Measurements from ENCODE around the gene HRCT1. TPM values are rescaled to one million over a fixed set of nuclear protein-coding genes. Genes with fewer than 3 reads are reported as not detected.

HRCT1 gene
- total RNA-seq, 5 donors from 2014 or later (not counting 1 experiment from before 2014, with no cell fraction given) = not detected

DNA sequence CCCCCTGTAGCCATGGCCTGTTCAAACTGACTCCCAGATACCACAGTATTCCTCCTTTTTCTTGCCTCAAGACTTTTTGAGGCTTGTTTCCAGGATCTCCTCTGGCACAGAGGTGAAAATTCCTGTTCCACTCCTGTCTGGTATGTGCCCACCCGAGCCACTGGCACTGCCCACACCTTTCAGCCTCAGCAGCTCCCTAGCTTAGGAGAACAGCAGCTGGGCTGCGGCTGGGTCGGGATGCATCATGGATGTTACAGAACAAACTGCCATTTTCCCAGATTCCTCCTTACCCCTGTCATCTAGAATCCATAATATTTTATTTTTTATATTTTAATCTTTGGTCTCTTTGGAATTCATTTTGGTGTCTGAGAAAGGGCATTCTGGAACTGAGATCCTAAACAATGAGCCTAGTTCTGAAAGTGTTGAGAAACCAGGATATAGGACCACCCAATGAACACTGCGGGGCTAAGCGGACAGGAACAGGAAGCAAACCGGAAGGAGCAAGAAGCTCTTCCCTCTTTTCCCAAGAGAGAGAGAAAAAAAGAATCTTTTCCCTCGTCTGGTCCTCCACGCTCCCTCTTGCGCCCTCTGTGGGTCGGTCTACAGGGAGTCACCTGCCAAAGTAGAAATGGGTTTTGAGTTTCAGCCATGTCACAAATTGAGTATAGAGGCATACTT lies 39.5 kb downstream of the HRCT1 start:
- WGBS (ENCODE audit: insufficient coverage) = 61% methylated on average over 3 of the region's 10 CpGs
- ChIA-PET CTCF (interaction anchor here (0.6 to 3.3 kb wide), 17 partner anchors 10 to 1735 kb away, joined by 3 to 20 read pairs (median 4); no protein-coding TSS in a partner anchor), POLR2A (interaction anchor here in 1 of 2 donors (0.6 to 0.9 kb wide), 2 partner anchors 42 to 412 kb away, joined by 3 read pairs; no protein-coding TSS in a partner anchor)
- DNase-seq (peak; percentile 17 to 76 (median 52)), ATAC-seq (replicated peaks in 1 of 4) (peak; percentile 66 to 70 (median 67))
- no peaks in the 10 kb centered on the region for H3K36me3 ChIP-seq (ENCODE audit: control insufficient read depth in 2 of 2, extremely low read depth in 1 of 2, insufficient read depth in 1 of 2, low read length in 1 of 2)
- H3K27me3 ChIP-seq (replicated peaks in 1 of 2; ENCODE audit: control insufficient read depth in 2 of 2, extremely low read depth in 1 of 2, insufficient read depth in 2 of 2, low read length in 1 of 2) = no peaks in the 10 kb centered on the region
- Mint-ChIP-seq H3K36me3 (no peaks in the 10 kb centered on the region), H3K27me3 (no peaks in the 10 kb centered on the region), H3K4me3 (peak overlapping the region in 1 of 3 donors; percentile 63), H3K4me1 (peaks cover 60 to 70% (median 69%) of the 10 kb centered on the region in 3 donors), H3K27ac (peak overlapping the region; percentile 10 to 28), H3K9me3 (no peaks in the 10 kb centered on the region)
- H3K4me3 ChIP-seq (ENCODE audit: control insufficient read depth in 1 of 2, extremely low read depth in 1 of 2, low read length in 1 of 2) = no peak overlapping the region
- peaks cover 41 to 47% of the 10 kb centered on the region in 2 experiments for H3K4me1 ChIP-seq (ENCODE audit: control insufficient read depth in 1 of 2, extremely low read depth in 1 of 2, insufficient read depth in 2 of 2, low read length in 2 of 2)
- no peaks in the 10 kb centered on the region for H3K9me3 ChIP-seq
- H3K27ac ChIP-seq (ENCODE audit: low read length) = no peak overlapping the region

DNA sequence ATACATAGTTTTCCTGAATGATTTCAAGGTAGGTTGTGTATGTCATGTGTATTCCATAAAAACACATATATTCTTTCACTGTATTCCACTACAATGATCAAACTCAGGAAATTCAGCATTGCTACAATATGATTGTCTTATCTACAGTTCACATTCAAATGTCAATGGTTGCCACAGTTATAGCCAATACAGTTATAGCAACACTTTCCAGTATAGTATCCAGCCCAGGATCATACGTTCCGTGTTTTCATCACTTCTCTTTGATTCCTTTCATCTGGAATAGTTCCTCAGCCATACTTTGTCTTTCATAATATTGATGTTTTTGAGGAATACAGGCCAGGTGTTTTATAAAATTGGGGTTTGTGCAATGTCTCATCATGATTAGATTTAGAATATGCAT lies 42.4 kb downstream of the HRCT1 start:
- ATAC-seq (replicated peaks in 1 of 4) (no peak), DNase-seq (no peak)
- Mint-ChIP-seq H3K36me3 (no peaks in the 10 kb centered on the region), H3K4me1 (peaks cover 33 to 43% (median 41%) of the 10 kb centered on the region in 3 donors), H3K4me3 (no peak overlapping the region), H3K27ac (no peak overlapping the region), H3K9me3 (no peaks in the 10 kb centered on the region), H3K27me3 (peaks cover 0 to 6% of the 10 kb centered on the region in 2 donors)
- Histone ChIP-seq H3K4me1 (ENCODE audit: control insufficient read depth in 1 of 2, extremely low read depth in 1 of 2, insufficient read depth in 2 of 2, low read length in 2 of 2) (peaks cover 18 to 21% of the 10 kb centered on the region in 2 experiments), H3K27me3 (replicated peaks in 1 of 2; ENCODE audit: control insufficient read depth in 2 of 2, extremely low read depth in 1 of 2, insufficient read depth in 2 of 2, low read length in 1 of 2) (peaks cover 0 to 3% of the 10 kb centered on the region in 2 experiments), H3K36me3 (ENCODE audit: control insufficient read depth in 2 of 2, extremely low read depth in 1 of 2, insufficient read depth in 1 of 2, low read length in 1 of 2) (no peaks in the 10 kb centered on the region), H3K27ac (ENCODE audit: low read length) (no peak overlapping the region), H3K9me3 (no peaks in the 10 kb centered on the region), H3K4me3 (ENCODE audit: control insufficient read depth in 1 of 2, extremely low read depth in 1 of 2, low read length in 1 of 2) (no peak overlapping the region)
- ChIA-PET CTCF (no interaction called here), POLR2A (no interaction called here)
- no CpG with 5 or more reads among the region's 2 CpGs for WGBS (ENCODE audit: insufficient coverage)

GRCh38 chr9:35948901-35949318 lies 42.9 kb downstream of the HRCT1 start:
- no CpG with 5 or more reads among the region's 2 CpGs for WGBS (ENCODE audit: insufficient coverage)
- DNase-seq = no peak
- peak in 1 of 4 experiments; percentile 30 for ATAC-seq (replicated peaks in 1 of 4)
- H3K27ac Mint-ChIP-seq = peak overlapping the region; percentile 44 to 64
- no peaks in the 10 kb centered on the region for H3K9me3 ChIP-seq
- H3K9me3 Mint-ChIP-seq = no peaks in the 10 kb centered on the region
- peak overlapping the region in 1 of 3 donors; percentile 0 for H3K4me3 Mint-ChIP-seq
- H3K27me3 ChIP-seq (replicated peaks in 1 of 2; ENCODE audit: control insufficient read depth in 2 of 2, extremely low read depth in 1 of 2, insufficient read depth in 2 of 2, low read length in 1 of 2) = peaks cover 0 to 3% of the 10 kb centered on the region in 2 experiments
- H3K27ac ChIP-seq (ENCODE audit: low read length) = no peak overlapping the region
- H3K36me3 ChIP-seq (ENCODE audit: control insufficient read depth in 2 of 2, extremely low read depth in 1 of 2, insufficient read depth in 1 of 2, low read length in 1 of 2) = no peaks in the 10 kb centered on the region
- H3K27me3 Mint-ChIP-seq = peaks cover 0 to 8% of the 10 kb centered on the region in 2 donors
- H3K4me1 ChIP-seq (ENCODE audit: control insufficient read depth in 1 of 2, extremely low read depth in 1 of 2, insufficient read depth in 2 of 2, low read length in 2 of 2) = peaks cover 15 to 17% of the 10 kb centered on the region in 2 experiments
- ChIA-PET POLR2A (no interaction called here), CTCF (no interaction called here)
- peaks cover 28 to 39% (median 38%) of the 10 kb centered on the region in 3 donors for H3K4me1 Mint-ChIP-seq
- H3K4me3 ChIP-seq (ENCODE audit: control insufficient read depth in 1 of 2, extremely low read depth in 1 of 2, low read length in 1 of 2) = no peak overlapping the region
- H3K36me3 Mint-ChIP-seq = no peaks in the 10 kb centered on the region

- 100% methylated on average over 1 of the region's 6 CpGs for WGBS (ENCODE audit: insufficient coverage)
- no peak for DNase-seq
- no peaks in the 10 kb centered on the region for H3K9me3 ChIP-seq
- H3K4me3 ChIP-seq (ENCODE audit: control insufficient read depth in 1 of 2, extremely low read depth in 1 of 2, low read length in 1 of 2) = no peak overlapping the region
- H3K36me3 ChIP-seq (ENCODE audit: control insufficient read depth in 2 of 2, extremely low read depth in 1 of 2, insufficient read depth in 1 of 2, low read length in 1 of 2) = no peaks in the 10 kb centered on the region
- no peak for ATAC-seq (replicated peaks in 1 of 4)
- Mint-ChIP-seq H3K27ac (no peak overlapping the region), H3K27me3 (peaks cover 0 to 13% of the 10 kb centered on the region in 2 donors), H3K4me1 (peaks cover 12 to 24% (median 22%) of the 10 kb centered on the region in 3 donors), H3K36me3 (no peaks in the 10 kb centered on the region), H3K4me3 (no peak overlapping the region), H3K9me3 (no peaks in the 10 kb centered on the region)
- ChIA-PET POLR2A (interaction anchor here in 1 of 2 donors (0.6 kb wide), 1 partner anchor 206 kb away, joined by 5 read pairs; no protein-coding TSS in a partner anchor), CTCF (interaction anchor here in 1 of 2 donors (1.0 to 1.8 kb wide), 2 partner anchors 12 to 72 kb away, joined by 3 to 6 read pairs; no protein-coding TSS in a partner anchor)
- H3K4me1 ChIP-seq (ENCODE audit: control insufficient read depth in 1 of 2, extremely low read depth in 1 of 2, insufficient read depth in 2 of 2, low read length in 2 of 2) = peaks cover 0 to 6% of the 10 kb centered on the region in 2 experiments
- no peak overlapping the region for H3K27ac ChIP-seq (ENCODE audit: low read length)
- H3K27me3 ChIP-seq (replicated peaks in 1 of 2; ENCODE audit: control insufficient read depth in 2 of 2, extremely low read depth in 1 of 2, insufficient read depth in 2 of 2, low read length in 1 of 2) = peaks cover 0 to 7% of the 10 kb centered on the region in 2 experiments
Observed at GRCh38 chr9:35951736-35952135, 45.7 kb downstream of the HRCT1 start.

GRCh38 chr9:35952526-35953191 lies 46.7 kb downstream of the HRCT1 start:
- Mint-ChIP-seq H3K27ac (no peak overlapping the region), H3K4me1 (peaks cover 12 to 24% (median 22%) of the 10 kb centered on the region in 3 donors), H3K36me3 (no peaks in the 10 kb centered on the region), H3K9me3 (no peaks in the 10 kb centered on the region), H3K27me3 (peaks cover 0 to 16% of the 10 kb centered on the region in 2 donors), H3K4me3 (no peak overlapping the region)
- H3K9me3 ChIP-seq = no peaks in the 10 kb centered on the region
- 80% methylated on average over 2 of the region's 6 CpGs for WGBS (ENCODE audit: insufficient coverage)
- no peaks in the 10 kb centered on the region for H3K36me3 ChIP-seq (ENCODE audit: control insufficient read depth in 2 of 2, extremely low read depth in 1 of 2, insufficient read depth in 1 of 2, low read length in 1 of 2)
- no peak overlapping the region for H3K4me3 ChIP-seq (ENCODE audit: control insufficient read depth in 1 of 2, extremely low read depth in 1 of 2, low read length in 1 of 2)
- ATAC-seq (replicated peaks in 1 of 4) (no peak), DNase-seq (no peak)
- POLR2A ChIA-PET = interaction anchor here in 1 of 2 donors (0.6 kb wide), 2 partner anchors 207 to 1854 kb away, joined by 3 to 5 read pairs; no protein-coding TSS in a partner anchor
- peaks cover 0 to 6% of the 10 kb centered on the region in 2 experiments for H3K4me1 ChIP-seq (ENCODE audit: control insufficient read depth in 1 of 2, extremely low read depth in 1 of 2, insufficient read depth in 2 of 2, low read length in 2 of 2)
- H3K27me3 ChIP-seq (replicated peaks in 1 of 2; ENCODE audit: control insufficient read depth in 2 of 2, extremely low read depth in 1 of 2, insufficient read depth in 2 of 2, low read length in 1 of 2) = peaks cover 0 to 10% of the 10 kb centered on the region in 2 experiments
- no peak overlapping the region for H3K27ac ChIP-seq (ENCODE audit: low read length)
- CTCF ChIA-PET = interaction anchor here (0.6 to 1.8 kb wide), 6 partner anchors 13 to 361 kb away, joined by 3 to 11 read pairs (median 6); no protein-coding TSS in a partner anchor

DNA sequence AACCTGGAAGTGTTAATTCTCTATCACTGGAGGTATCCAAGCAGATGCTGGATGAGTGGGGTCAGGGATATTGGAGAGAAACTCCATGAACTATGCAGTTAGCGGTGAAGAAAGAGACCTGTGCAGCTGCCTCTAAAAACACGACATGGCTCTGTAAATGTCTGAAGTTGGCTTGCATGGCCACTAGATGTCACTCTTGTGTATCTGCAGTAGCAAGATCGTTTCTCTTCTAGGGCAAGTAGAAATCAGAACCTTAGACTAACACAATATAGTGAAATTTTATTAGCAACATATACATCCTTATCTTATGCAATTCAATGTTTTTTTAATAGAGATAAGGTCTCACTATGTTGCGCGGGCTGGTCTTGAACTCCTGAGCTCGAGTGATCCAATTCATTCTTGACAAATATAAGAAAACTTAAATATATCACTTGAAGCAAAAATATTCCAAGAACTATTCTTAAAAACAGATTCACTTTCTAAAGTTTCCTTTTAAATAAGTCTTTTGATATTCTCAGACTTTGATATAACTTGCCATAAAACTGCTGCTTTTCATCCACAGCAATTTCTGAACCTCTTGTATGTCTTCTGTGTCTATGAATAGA lies 49.0 kb downstream of the HRCT1 start:
- H3K27ac ChIP-seq (ENCODE audit: low read length) = no peak overlapping the region
- peaks cover 0 to 11% of the 10 kb centered on the region in 2 experiments for H3K27me3 ChIP-seq (replicated peaks in 1 of 2; ENCODE audit: control insufficient read depth in 2 of 2, extremely low read depth in 1 of 2, insufficient read depth in 2 of 2, low read length in 1 of 2)
- Mint-ChIP-seq H3K36me3 (no peaks in the 10 kb centered on the region), H3K27me3 (peaks cover 0 to 18% of the 10 kb centered on the region in 2 donors), H3K9me3 (no peaks in the 10 kb centered on the region), H3K4me1 (peaks cover 4 to 8% (median 6%) of the 10 kb centered on the region in 3 donors), H3K4me3 (no peak overlapping the region), H3K27ac (peak overlapping the region in 1 of 2 donors; percentile 49)
- no peaks in the 10 kb centered on the region for H3K4me1 ChIP-seq (ENCODE audit: control insufficient read depth in 1 of 2, extremely low read depth in 1 of 2, insufficient read depth in 2 of 2, low read length in 2 of 2)
- CTCF ChIA-PET = interaction anchor here (0.6 to 3.0 kb wide), 8 partner anchors 14 to 1245 kb away, joined by 3 to 17 read pairs (median 3); no protein-coding TSS in a partner anchor
- no peaks in the 10 kb centered on the region for H3K9me3 ChIP-seq
- ATAC-seq (replicated peaks in 1 of 4) = peak; percentile 76 to 80 (median 78)
- DNase-seq = peak in 32 of 35 experiments; percentile 6 to 82 (median 36)
- no peak overlapping the region for H3K4me3 ChIP-seq (ENCODE audit: control insufficient read depth in 1 of 2, extremely low read depth in 1 of 2, low read length in 1 of 2)
- WGBS (ENCODE audit: insufficient coverage) = 17% methylated on average over 2 of the region's 6 CpGs
- POLR2A ChIA-PET = no interaction called here
- H3K36me3 ChIP-seq (ENCODE audit: control insufficient read depth in 2 of 2, extremely low read depth in 1 of 2, insufficient read depth in 1 of 2, low read length in 1 of 2) = no peaks in the 10 kb centered on the region

Measured in T-cell (primary cell).